RWPE2 (cell line): ENCODE measurements around the gene MYOM1.

Experiments
- ATAC-seq: fragments of 200-7000 bp; cut with Tn5 transposase; 3 replicates; pipeline ENCODE4 v1.9.1; 2021; ENCODE audit warnings: low read depth
- DNase-seq: peaks from one replicate; pipeline ENCODE4 v3.0.0-alpha.2; 2020; ENCODE audit warnings: low spot score
- H3K27ac ChIP-seq: fragments of 450-650 bp; 2 replicates; pipeline ENCODE4 v1.5.1; 2017; ENCODE audit warnings: mild to moderate bottlenecking; ENCODE audit not compliant: poor library complexity, severe bottlenecking
- H3K27me3 ChIP-seq: fragments of 250-450 bp; sonication (Bioruptor Pico); 2 replicates; pipeline ENCODE4 v1.5.1; 2021; ENCODE audit warnings: mild to moderate bottlenecking, moderate library complexity; ENCODE audit not compliant: insufficient read depth, poor library complexity, severe bottlenecking
- H3K36me3 ChIP-seq: fragments of 250-450 bp; sonication (Bioruptor Pico); 2 replicates; pipeline ENCODE4 v1.5.1; 2020; ENCODE audit warnings: low read depth, mild to moderate bottlenecking, moderate library complexity
- H3K4me1 ChIP-seq: fragments of 250-450 bp; sonication (Bioruptor Pico); 2 replicates; pipeline ENCODE4 v1.5.1; 2021; ENCODE audit warnings: mild to moderate bottlenecking, moderate library complexity; ENCODE audit not compliant: insufficient read depth, poor library complexity, severe bottlenecking
- H3K4me3 ChIP-seq: fragments of 250-450 bp; sonication (Bioruptor Pico); 2 replicates; pipeline ENCODE4 v1.5.1; 2021; ENCODE audit warnings: mild to moderate bottlenecking, moderate library complexity; ENCODE audit not compliant: severe bottlenecking
- H3K9me3 ChIP-seq: fragments of 250-450 bp; sonication (Bioruptor Pico); 2 replicates; pipeline ENCODE4 v1.5.1; 2021; ENCODE audit warnings: mild to moderate bottlenecking, moderate library complexity; ENCODE audit not compliant: severe bottlenecking
- TF ChIP-seq, protein P1 (sequence below): fragments of 450-650 bp; IDR thresholded peaks from one replicate; pipeline ENCODE4 v1.5.1; 2017; ENCODE audit warnings: mild to moderate bottlenecking, moderate library complexity; ENCODE audit not compliant: poor library complexity, severe bottlenecking

The MYOM1 gene

DNA sequence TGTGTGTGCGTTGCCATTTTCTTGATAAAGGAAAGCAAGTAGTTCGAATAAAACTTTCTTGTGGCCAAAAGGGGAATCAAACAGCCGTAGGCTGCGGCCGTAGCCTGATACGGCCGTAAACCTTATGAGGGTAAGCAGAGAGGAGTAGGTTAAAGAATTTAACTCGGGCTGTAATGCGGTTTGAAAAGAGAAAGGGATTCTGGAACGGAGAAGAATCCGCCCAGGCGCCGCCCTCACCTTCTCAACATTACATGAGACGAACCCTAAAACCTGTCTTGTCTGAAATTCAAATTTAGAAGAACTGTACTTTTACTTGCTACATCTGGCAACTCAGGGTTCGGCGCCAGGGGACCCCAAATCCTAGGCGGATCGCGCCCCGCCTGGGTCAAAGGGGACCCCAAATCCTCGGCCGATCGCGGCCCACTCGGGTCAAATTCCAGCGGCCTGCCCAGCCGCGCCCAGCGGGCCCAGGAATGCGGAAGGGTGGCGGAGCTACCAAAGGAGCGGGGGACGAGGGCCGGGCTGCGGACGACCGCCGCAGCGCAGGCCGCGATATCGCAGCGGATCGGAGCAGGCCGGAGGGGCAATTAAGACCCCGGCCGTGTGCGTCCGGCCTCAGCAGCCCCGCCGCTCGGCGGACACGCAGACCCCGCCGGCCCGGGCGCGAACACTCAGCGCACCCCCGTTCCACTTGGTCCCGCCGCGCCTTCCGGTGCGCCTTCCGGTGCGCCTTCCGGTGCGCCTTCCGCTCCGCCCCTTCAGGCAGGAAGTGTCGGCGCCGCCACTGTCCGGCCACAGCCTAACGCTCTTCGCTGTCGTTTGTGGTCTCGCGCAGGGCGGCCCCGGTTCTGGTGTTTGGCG is 41.8 kb upstream of the MYOM1 start, which contains the start of gene MYL12B:
Gene MYL12B (plus strand): TSS at position 761 of the 861 bp plus-strand sequence. CDS start 10,766 bp downstream, outside the sequence.
- peak; percentile 70 for ATAC-seq
- Histone ChIP-seq H3K27me3 (no peaks in the 10 kb centered on the region), H3K4me1 (peaks cover 35% of the 10 kb centered on the region)

DNA sequence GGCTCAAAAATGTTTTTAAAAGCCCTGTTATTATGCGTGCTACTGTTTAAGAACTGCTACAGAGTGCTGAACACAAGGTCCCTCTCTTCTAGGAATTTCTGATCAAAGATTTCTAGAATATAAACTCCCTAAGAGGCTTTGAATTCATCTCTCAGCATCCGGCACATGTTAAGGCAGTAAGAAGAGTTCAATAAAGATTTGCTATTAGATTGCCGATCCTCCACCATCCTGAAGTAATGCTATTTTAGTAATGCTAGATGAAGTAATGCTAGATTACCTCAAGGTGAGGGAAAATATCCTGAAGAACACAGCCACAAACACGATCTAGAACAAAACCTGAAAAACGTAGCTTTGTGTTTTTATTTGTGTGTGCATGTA is 41.2 kb upstream of the MYOM1 start:
- Histone ChIP-seq H3K4me3 (peak overlapping the region; percentile 75), H3K36me3 (peaks cover 39% of the 10 kb centered on the region), H3K27me3 (no peaks in the 10 kb centered on the region), H3K4me1 (peaks cover 36% of the 10 kb centered on the region), H3K9me3 (no peaks in the 10 kb centered on the region), H3K27ac (peak overlapping the region; percentile 93)
- ATAC-seq (no peak), DNase-seq (no peak)
- TF ChIP-seq, protein P1, sequence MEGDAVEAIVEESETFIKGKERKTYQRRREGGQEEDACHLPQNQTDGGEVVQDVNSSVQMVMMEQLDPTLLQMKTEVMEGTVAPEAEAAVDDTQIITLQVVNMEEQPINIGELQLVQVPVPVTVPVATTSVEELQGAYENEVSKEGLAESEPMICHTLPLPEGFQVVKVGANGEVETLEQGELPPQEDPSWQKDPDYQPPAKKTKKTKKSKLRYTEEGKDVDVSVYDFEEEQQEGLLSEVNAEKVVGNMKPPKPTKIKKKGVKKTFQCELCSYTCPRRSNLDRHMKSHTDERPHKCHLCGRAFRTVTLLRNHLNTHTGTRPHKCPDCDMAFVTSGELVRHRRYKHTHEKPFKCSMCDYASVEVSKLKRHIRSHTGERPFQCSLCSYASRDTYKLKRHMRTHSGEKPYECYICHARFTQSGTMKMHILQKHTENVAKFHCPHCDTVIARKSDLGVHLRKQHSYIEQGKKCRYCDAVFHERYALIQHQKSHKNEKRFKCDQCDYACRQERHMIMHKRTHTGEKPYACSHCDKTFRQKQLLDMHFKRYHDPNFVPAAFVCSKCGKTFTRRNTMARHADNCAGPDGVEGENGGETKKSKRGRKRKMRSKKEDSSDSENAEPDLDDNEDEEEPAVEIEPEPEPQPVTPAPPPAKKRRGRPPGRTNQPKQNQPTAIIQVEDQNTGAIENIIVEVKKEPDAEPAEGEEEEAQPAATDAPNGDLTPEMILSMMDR: no peak

More for the DNA sequence above, 41.8 kb upstream of the MYOM1 start, which contains the start of gene MYL12B:
- Histone ChIP-seq H3K27ac (peak within 1 kb of the TSS; percentile 93), H3K4me3 (peak within 1 kb of the TSS; percentile 75), H3K36me3 (peaks cover 33% of the 10 kb centered on the region), H3K9me3 (no peaks in the 10 kb centered on the region)
- peak; percentile 81 for DNase-seq
- TF ChIP-seq, protein P1: no peak

DNA sequence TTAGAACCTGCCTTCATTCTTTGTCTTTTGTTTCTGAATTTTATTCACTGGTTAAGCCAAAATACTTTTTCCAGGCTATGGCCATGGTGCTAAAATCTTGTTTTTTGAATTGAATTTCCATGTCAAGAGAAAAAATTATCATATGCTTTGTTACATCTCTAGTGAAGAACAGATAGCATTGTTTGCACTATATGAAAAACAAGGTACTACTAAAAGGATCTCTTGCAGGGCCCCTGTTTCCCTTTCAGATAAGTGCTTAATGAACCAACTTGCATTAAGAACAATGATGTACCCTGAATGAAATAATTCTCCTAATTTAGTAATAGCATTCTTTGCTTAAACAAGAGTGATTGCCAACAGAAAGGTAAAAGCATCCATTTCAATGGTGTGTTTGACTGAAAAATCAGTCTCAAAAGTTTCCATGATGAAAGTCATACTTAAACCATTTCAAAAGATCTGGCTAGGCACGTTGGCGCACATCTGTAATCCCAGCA is 37.9 kb upstream of the MYOM1 start:
- Histone ChIP-seq H3K4me1 (peaks cover 14% of the 10 kb centered on the region), H3K4me3 (no peak overlapping the region), H3K9me3 (no peaks in the 10 kb centered on the region), H3K36me3 (peaks cover 59% of the 10 kb centered on the region), H3K27me3 (no peaks in the 10 kb centered on the region), H3K27ac (peak overlapping the region; percentile 39)
- DNase-seq (no peak), ATAC-seq (no peak)
- TF ChIP-seq, protein P1: no peak

DNA sequence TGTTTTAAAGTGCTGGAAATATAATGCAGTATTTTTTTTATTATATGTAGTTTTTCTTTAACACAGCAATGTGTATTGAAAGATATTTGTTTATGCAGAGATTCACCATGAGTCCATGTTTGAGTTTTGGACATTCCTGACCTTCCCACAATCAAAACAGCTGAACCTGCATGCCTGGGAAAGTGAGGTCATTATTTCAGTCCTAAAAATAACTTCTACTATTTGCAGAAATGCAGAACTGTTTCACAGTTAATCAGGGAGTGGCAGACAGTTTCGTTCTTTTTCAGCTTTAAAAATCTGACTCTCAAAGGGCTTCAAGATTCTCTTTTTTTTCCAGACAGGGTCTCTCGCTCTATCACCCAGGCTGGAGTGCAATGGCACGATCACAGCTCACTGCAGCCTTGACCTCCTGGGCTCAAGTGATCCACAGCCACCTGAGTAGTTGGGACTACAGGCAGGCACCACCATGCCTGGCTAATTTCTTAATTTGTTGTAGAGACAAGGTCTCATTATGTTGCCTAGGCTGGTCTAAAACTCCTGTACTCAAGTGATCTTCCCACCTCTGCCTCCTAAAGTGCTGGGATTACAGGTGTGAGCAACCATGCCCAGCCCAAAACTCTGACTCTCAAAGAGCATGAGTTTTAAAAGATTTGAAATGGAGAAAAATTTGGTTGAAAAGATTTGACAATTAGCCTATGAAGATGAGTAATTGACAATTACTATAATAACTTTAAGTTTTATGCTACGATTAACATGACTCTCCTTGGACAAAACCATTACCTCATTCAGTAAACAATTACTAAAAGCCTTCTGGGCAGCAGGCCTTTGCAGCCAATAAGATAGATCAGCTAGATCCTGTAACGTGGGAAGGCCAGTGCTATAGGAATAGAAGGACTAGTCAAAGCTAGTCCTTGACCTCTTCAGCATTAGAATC is 37.2 kb upstream of the MYOM1 start:
- TF ChIP-seq, protein P1: no peak
- DNase-seq (no peak), ATAC-seq (0 out of 3 replicates have a peak, but pooled peaks have one; percentile 17)
- Histone ChIP-seq H3K36me3 (peaks cover 66% of the 10 kb centered on the region), H3K4me1 (peaks cover 18% of the 10 kb centered on the region), H3K9me3 (no peaks in the 10 kb centered on the region), H3K27me3 (no peaks in the 10 kb centered on the region), H3K27ac (peak overlapping the region; percentile 39), H3K4me3 (no peak overlapping the region)
